ENCODE data around the gene TRIM71.
"Not testable (repeated sequence)": the region's sequence is repeated elsewhere in the genome, so short reads cannot be mapped to it uniquely, and the experiment has no call there.

Gene TRIM71

GRCh38 chr3:32820430-32820829, 2.6 kb downstream of the TRIM71 start:
- no peak for DNase-seq

GRCh38 chr3:32820971-32821685, 3.3 kb downstream of the TRIM71 start:
- DNase-seq = no peak

GRCh38 chr3:32821686-32822296, 4.0 kb downstream of the TRIM71 start:
- no peak for DNase-seq

GRCh38 chr3:32822609-32823498, 5.1 kb downstream of the TRIM71 start:
- no peak for DNase-seq

- not testable (repeated sequence) for DNase-seq
These were observed 5.9 kb downstream of the TRIM71 start for GRCh38 chr3:32823641-32824184.

- no peak for DNase-seq
These were observed 8.0 kb downstream of the TRIM71 start for GRCh38 chr3:32825601-32826375.

GRCh38 chr3:32831062-32831461, 13.3 kb downstream of the TRIM71 start:
- no peak for DNase-seq

- DNase-seq = no peak
These were observed 14.0 kb downstream of the TRIM71 start for GRCh38 chr3:32831791-32832190.

GRCh38 chr3:32832193-32832592, 14.4 kb downstream of the TRIM71 start:
- no peak for DNase-seq

- DNase-seq = no peak
These were observed 17.2 kb downstream of the TRIM71 start for GRCh38 chr3:32835049-32835371.

- no peak for DNase-seq
These were observed 18.2 kb downstream of the TRIM71 start for GRCh38 chr3:32835961-32836360.

- no peak for DNase-seq
These were observed 18.8 kb downstream of the TRIM71 start for GRCh38 chr3:32836601-32837000.

- DNase-seq = no peak
These were observed 19.6 kb downstream of the TRIM71 start for GRCh38 chr3:32837366-32837765.

GRCh38 chr3:32837789-32838188, 20.0 kb downstream of the TRIM71 start:
- no peak for DNase-seq

- DNase-seq = no peak
These were observed 21.9 kb downstream of the TRIM71 start for GRCh38 chr3:32839714-32840085.

GRCh38 chr3:32840086-32840841, 22.5 kb downstream of the TRIM71 start:
- DNase-seq = no peak

GRCh38 chr3:32841341-32841740, 23.5 kb downstream of the TRIM71 start:
- no peak for DNase-seq

- no peak for DNase-seq
These were observed 24.2 kb downstream of the TRIM71 start for GRCh38 chr3:32841867-32842470.

- DNase-seq = no peak
These were observed 24.7 kb downstream of the TRIM71 start for GRCh38 chr3:32842531-32842931.

GRCh38 chr3:32842987-32843386, 25.2 kb downstream of the TRIM71 start:
- DNase-seq = no peak

GRCh38 chr3:32843510-32844321, 25.9 kb downstream of the TRIM71 start:
- DNase-seq = no peak
